Endometrium (tissue), 2 donors: ENCODE results near the gene ESPN.
"Not testable (repeated sequence)": the region's sequence is repeated elsewhere in the genome, so short reads cannot be mapped to it uniquely, and the experiment has no call there.

Experiments used
- FAIRE-seq: peaks from 2 replicates; lab custom pipeline; 2012; peaks lifted over from hg19 to GRCh38; lab: Jason Lieb, UNC
- donor health status: control.
- donor health status: control.

Gene ESPN

GRCh38 chr1:6448749-6449631 lies 24.4 kb downstream of the ESPN start:
- no peak for FAIRE-seq

- no peak for FAIRE-seq
Observed at GRCh38 chr1:6450005-6450450, 25.5 kb downstream of the ESPN start.

GRCh38 chr1:6450486-6450885 lies 25.9 kb downstream of the ESPN start:
- not testable (repeated sequence) for FAIRE-seq

GRCh38 chr1:6450943-6451373 lies 26.4 kb downstream of the ESPN start:
- no peak for FAIRE-seq

- not testable (repeated sequence) for FAIRE-seq
Observed at GRCh38 chr1:6453895-6454855, 29.6 kb downstream of the ESPN start.

GRCh38 chr1:6454856-6455751 lies 30.5 kb downstream of the ESPN start:
- no peak for FAIRE-seq

GRCh38 chr1:6455752-6456520 lies 31.4 kb downstream of the ESPN start:
- FAIRE-seq: not testable (repeated sequence)

- no peak for FAIRE-seq
Observed at GRCh38 chr1:6456800-6457466, 32.4 kb downstream of the ESPN start.

GRCh38 chr1:6459850-6460265 lies 35.3 kb downstream of the ESPN start:
- FAIRE-seq: no peak

GRCh38 chr1:6460301-6461050 lies 35.9 kb downstream of the ESPN start:
- no peak for FAIRE-seq

GRCh38 chr1:6461051-6461530 lies 36.5 kb downstream of the ESPN start:
- no peak for FAIRE-seq

GRCh38 chr1:6461538-6462411 lies 37.2 kb downstream of the ESPN start:
- FAIRE-seq: no peak

GRCh38 chr1:6462412-6463119 lies 38.0 kb downstream of the ESPN start:
- no peak for FAIRE-seq

- no peak for FAIRE-seq
Observed at GRCh38 chr1:6463120-6463412, 38.5 kb downstream of the ESPN start.

- no peak for FAIRE-seq
Observed at GRCh38 chr1:6464514-6464836, 39.9 kb downstream of the ESPN start.

GRCh38 chr1:6464915-6465314 lies 40.3 kb downstream of the ESPN start:
- FAIRE-seq: no peak

- no peak for FAIRE-seq
Observed at GRCh38 chr1:6465461-6466005, 41.0 kb downstream of the ESPN start.

GRCh38 chr1:6466023-6466422 lies 41.4 kb downstream of the ESPN start, which contains the start of gene TNFRSF25:
TNFRSF25 (minus strand) TSS chr1:6466173; CDS start chr1:6466107, 66 bp downstream.
- FAIRE-seq: no peak
